NCI-H1436 (cell line): ENCODE measurements around the gene RYR2.

ENCODE experiments used
- DNase-seq: peaks from one replicate; lab custom pipeline; 2025; lab: John Stamatoyannopoulos, UW

The RYR2 gene

GRCh38 chr1:237197470-237198425 lies 155.8 kb downstream of the RYR2 start:
- no peak for DNase-seq

- no peak for DNase-seq
These were observed 157.0 kb downstream of the RYR2 start for GRCh38 chr1:237199026-237199425.

GRCh38 chr1:237201155-237201554 lies 159.2 kb downstream of the RYR2 start:
- DNase-seq, result no peak

GRCh38 chr1:237204841-237205240 lies 162.9 kb downstream of the RYR2 start:
- no peak for DNase-seq

- no peak for DNase-seq
These were observed 163.5 kb downstream of the RYR2 start for GRCh38 chr1:237205400-237206064.

- DNase-seq, result no peak
These were observed 164.1 kb downstream of the RYR2 start for GRCh38 chr1:237206065-237206414.

- no peak for DNase-seq
These were observed 169.0 kb downstream of the RYR2 start for GRCh38 chr1:237211031-237211430.

- DNase-seq, result no peak
These were observed 169.6 kb downstream of the RYR2 start for GRCh38 chr1:237211540-237211939.

- DNase-seq, result no peak
These were observed 178.0 kb downstream of the RYR2 start for GRCh38 chr1:237219751-237220642.

- DNase-seq, result no peak
These were observed 181.4 kb downstream of the RYR2 start for GRCh38 chr1:237223419-237223818.

- no peak for DNase-seq
These were observed 184.4 kb downstream of the RYR2 start for GRCh38 chr1:237226177-237226944.

- DNase-seq, result no peak
These were observed 185.5 kb downstream of the RYR2 start for GRCh38 chr1:237227476-237227875.

GRCh38 chr1:237228421-237228820 lies 186.4 kb downstream of the RYR2 start:
- DNase-seq, result no peak

- no peak for DNase-seq
These were observed 187.3 kb downstream of the RYR2 start for GRCh38 chr1:237229333-237229732.

GRCh38 chr1:237232501-237232900 lies 190.5 kb downstream of the RYR2 start:
- no peak for DNase-seq

- no peak for DNase-seq
These were observed 193.1 kb downstream of the RYR2 start for GRCh38 chr1:237235091-237235490.

- DNase-seq, result no peak
These were observed 195.7 kb downstream of the RYR2 start for GRCh38 chr1:237237721-237238120.

GRCh38 chr1:237239248-237239647 lies 197.3 kb downstream of the RYR2 start:
- no peak for DNase-seq

GRCh38 chr1:237241038-237241437 lies 199.1 kb downstream of the RYR2 start:
- no peak for DNase-seq

- no peak for DNase-seq
These were observed 202.8 kb downstream of the RYR2 start for GRCh38 chr1:237244778-237245177.

- DNase-seq, result no peak
These were observed 205.5 kb downstream of the RYR2 start for GRCh38 chr1:237247442-237247841.

- no peak for DNase-seq
These were observed 207.1 kb downstream of the RYR2 start for GRCh38 chr1:237249120-237249519.
